ENCODE data around the gene SLC29A2. TPM values are rescaled to one million over a fixed set of nuclear protein-coding genes. Genes with fewer than 3 reads are reported as not detected.
A peak's percentile ranks its signal among the peaks of the same experiment; 100 is the strongest.

Gene SLC29A2
- polyA plus RNA-seq, 3 donors = 0.11 to 1.3 TPM; not detected in 1

- no peak within 1 kb of the TSS for H3K4me2 ChIP-seq (replicated peaks; ENCODE audit: extremely low read depth, low read length, poor library complexity, severe bottlenecking)
- H3K4me3 Mint-ChIP-seq = peak within 1 kb of the TSS in 1 of 2 donors; percentile 77
- peaks cover 8% of the 10 kb centered on the region for H3K4me1 Mint-ChIP-seq
- H3K36me3 Mint-ChIP-seq = peaks cover 0 to 5% of the 10 kb centered on the region in 2 donors
- TF ChIP-seq CTCF (IDR thresholded peaks at IDR 0.05) = no peak
- 10% methylated on average over 60 of the region's 71 CpGs for WGBS (ENCODE audit: insufficient coverage)
- H3K9me3 ChIP-seq (replicated peaks in 1 of 2; ENCODE audit: control insufficient read depth in 1 of 2, insufficient read depth in 1 of 2, low read length in 2 of 2) = peaks cover 15% of the 10 kb centered on the region in 2 donors
- no peak within 1 kb of the TSS for H3K4me3 ChIP-seq (replicated peaks in 1 of 3; ENCODE audit: low read depth in 2 of 3, low read length in 3 of 3)
- intact Hi-C loops (cut with micrococcal nuclease) = no loop called here
- peaks cover 28 to 39% (median 36%) of the 10 kb centered on the region in 3 donors for H3K27me3 Mint-ChIP-seq (ENCODE audit: low read depth in 3 of 3)
- H3K4me1 ChIP-seq (ENCODE audit: control insufficient read depth in 1 of 2, insufficient read depth in 2 of 2, low read length in 2 of 2) = no peaks in the 10 kb centered on the region
- H2AFZ ChIP-seq (ENCODE audit: insufficient read depth, low read depth, low read length, poor library complexity, severe bottlenecking) = no peak within 1 kb of the TSS
- H3K27me3 ChIP-seq (ENCODE audit: control insufficient read depth in 2 of 2, insufficient read depth in 2 of 2, low read length in 2 of 2) = peaks cover 14 to 31% of the 10 kb centered on the region in 2 donors
- no peak for DNase-seq
- H3K9ac ChIP-seq (ENCODE audit: insufficient read depth, low read length, poor library complexity, severe bottlenecking) = no peak within 1 kb of the TSS
- H3K27ac Mint-ChIP-seq = no peak within 1 kb of the TSS
- no peaks in the 10 kb centered on the region for H3K36me3 ChIP-seq (replicated peaks in 1 of 2; ENCODE audit: control insufficient read depth in 1 of 2, insufficient read depth in 2 of 2, low read length in 2 of 2)
- no peaks in the 10 kb centered on the region for H3K79me2 ChIP-seq (ENCODE audit: insufficient read depth, low read length)
- no peak within 1 kb of the TSS for H3K27ac ChIP-seq (ENCODE audit: low read depth in 1 of 2, low read length in 2 of 2)
- peaks cover 8 to 22% (median 13%) of the 10 kb centered on the region in 7 donors for H3K9me3 Mint-ChIP-seq
- no peaks in the 10 kb centered on the region for H4K20me1 ChIP-seq (ENCODE audit: insufficient read depth, low read length)
These were observed 49.3 kb upstream of the SLC29A2 start, which contains the start of gene NPAS4 for GRCh38 chr11:66420671-66421476. NPAS4 (plus strand) TSS chr11:66421035; CDS start chr11:66421180, 145 bp downstream.

GRCh38 chr11:66419825-66420224 lies 48.3 kb upstream of the SLC29A2 start:
- H3K79me2 ChIP-seq (ENCODE audit: insufficient read depth, low read length) = no peaks in the 10 kb centered on the region
- H3K27ac ChIP-seq (ENCODE audit: low read depth in 1 of 2, low read length in 2 of 2) = no peak overlapping the region
- intact Hi-C loops (cut with micrococcal nuclease) = loop anchor here in 1 of 2 donors (10.0 kb wide), 1 partner anchor 425 kb away; the partner anchor contains the start of gene RCE1
- TF ChIP-seq CTCF (IDR thresholded peaks at IDR 0.05) = no peak
- Mint-ChIP-seq H3K4me1 (peaks cover 8% of the 10 kb centered on the region), H3K27me3 (ENCODE audit: low read depth in 3 of 3) (peaks cover 31 to 46% (median 36%) of the 10 kb centered on the region in 3 donors), H3K9me3 (peaks cover 8 to 22% (median 14%) of the 10 kb centered on the region in 7 donors), H3K27ac (no peak overlapping the region), H3K4me3 (peak overlapping the region in 1 of 2 donors; percentile 88), H3K36me3 (peaks cover 0 to 5% of the 10 kb centered on the region in 2 donors)
- no peaks in the 10 kb centered on the region for H4K20me1 ChIP-seq (ENCODE audit: insufficient read depth, low read length)
- H3K9me3 ChIP-seq (replicated peaks in 1 of 2; ENCODE audit: control insufficient read depth in 1 of 2, insufficient read depth in 1 of 2, low read length in 2 of 2) = peaks cover 15% of the 10 kb centered on the region in 2 donors
- 8% methylated on average over 25 of the region's 30 CpGs for WGBS (ENCODE audit: insufficient coverage)
- no peak overlapping the region for H3K4me2 ChIP-seq (replicated peaks; ENCODE audit: extremely low read depth, low read length, poor library complexity, severe bottlenecking)
- no peaks in the 10 kb centered on the region for H3K36me3 ChIP-seq (replicated peaks in 1 of 2; ENCODE audit: control insufficient read depth in 1 of 2, insufficient read depth in 2 of 2, low read length in 2 of 2)
- no peak overlapping the region for H2AFZ ChIP-seq (ENCODE audit: insufficient read depth, low read depth, low read length, poor library complexity, severe bottlenecking)
- no peak for DNase-seq
- H3K27me3 ChIP-seq (ENCODE audit: control insufficient read depth in 2 of 2, insufficient read depth in 2 of 2, low read length in 2 of 2) = peaks cover 14 to 35% of the 10 kb centered on the region in 2 donors
- no peaks in the 10 kb centered on the region for H3K4me1 ChIP-seq (ENCODE audit: control insufficient read depth in 1 of 2, insufficient read depth in 2 of 2, low read length in 2 of 2)
- no peak overlapping the region for H3K4me3 ChIP-seq (replicated peaks in 1 of 3; ENCODE audit: low read depth in 2 of 3, low read length in 3 of 3)
- no peak overlapping the region for H3K9ac ChIP-seq (ENCODE audit: insufficient read depth, low read length, poor library complexity, severe bottlenecking)

Measured in CD14-positive monocyte (primary cell).